GM12878 (cell line): ENCODE results near the gene SACS. TPM values are rescaled to one million over a fixed set of nuclear protein-coding genes. Genes with fewer than 3 reads are reported as not detected.

Source experiments
- ATAC-seq: fragments of 200-7000 bp; cut with Tn5 transposase; 3 replicates; pipeline ENCODE4 v1.9.1; 2020; ENCODE audit warnings: mild to moderate bottlenecking, moderate library complexity
- BruUV-seq: library from RNA; stranded (reverse); fragments of 400-500 nt; replicated peaks from 2 replicates; lab custom pipeline; 2021; lab: Mats Ljungman, UMichigan
- CTCF ChIA-PET: fragments of 300-600 bp; sonication (Branson Sonifier 250); formaldehyde crosslinking; extraction: SDS; loops from one replicate; lab custom pipeline; 2021; ENCODE audit warnings: inconsistent platforms; lab: Yijun Ruan, JAX
- POLR2A ChIA-PET: fragments of 350-600 bp; formaldehyde crosslinking; extraction: SDS; loops from one replicate; lab custom pipeline; 2021; ENCODE audit warnings: inconsistent platforms; lab: Charles Lee
- RAD21 ChIA-PET: fragments of 300-600 bp; sonication (Branson Sonifier 250); formaldehyde crosslinking; loops from one replicate; lab custom pipeline; 2023; ENCODE audit warnings: antibody characterized with exemption; ENCODE audit not compliant: unreplicated experiment; lab: Charles Lee
- SMC1A ChIA-PET: fragments of 300-600 bp; sonication (Branson Sonifier 250); formaldehyde crosslinking; loops from one replicate; lab custom pipeline; 2023; ENCODE audit not compliant: unreplicated experiment, uncharacterized antibody; lab: Charles Lee
- DNase-seq: peaks from one replicate; pipeline ENCODE4 v3.0.0-alpha.2; 2011; ENCODE audit warnings: low read depth, low spot score
- FAIRE-seq: peaks from 3 replicates; lab custom pipeline; 2011; peaks lifted over from hg19 to GRCh38; lab: Jason Lieb, UNC
- H2AFZ ChIP-seq: 2 replicates; pipeline ENCODE4 v1.6.0; 2011; ENCODE audit warnings: low read depth, low read length, control low read depth; ENCODE audit not compliant: control insufficient read depth
- H3K27ac ChIP-seq: 2 replicates; pipeline ENCODE4 v1.5.1; 2011; ENCODE audit warnings: control low read depth; ENCODE audit not compliant: control insufficient read depth, insufficient read depth
- H3K27me3 ChIP-seq, 2 experiments: replicated peaks in 1 of 2; 2 replicates each; pipeline versions ENCODE4 v1.6.0 to v1.6.1; 2011; ENCODE audit warnings: low read length in 1 of 2; ENCODE audit not compliant: control insufficient read depth in 2 of 2, insufficient read depth in 2 of 2
- H3K36me3 ChIP-seq, 2 experiments: 2 replicates each; pipeline ENCODE4 v1.5.1; 2011; ENCODE audit warnings: low read length in 1 of 2; ENCODE audit not compliant: control insufficient read depth in 2 of 2, insufficient read depth in 2 of 2
- H3K4me1 ChIP-seq: 2 replicates; pipeline ENCODE4 v1.6.1; 2011; ENCODE audit warnings: mild to moderate bottlenecking, low read length, moderate library complexity, mixed read lengths; ENCODE audit not compliant: control insufficient read depth, insufficient read depth
- H3K4me2 ChIP-seq: 2 replicates; pipeline ENCODE4 v1.6.0; 2011; ENCODE audit warnings: control low read depth; ENCODE audit not compliant: control insufficient read depth, insufficient read depth
- H3K4me3 ChIP-seq: fragments of 200-600 bp; sonication (generic); 2 replicates; pipeline ENCODE4 v1.5.1; 2016
- H3K79me2 ChIP-seq: 2 replicates; pipeline ENCODE4 v1.6.0; 2011; ENCODE audit warnings: low read length; ENCODE audit not compliant: control insufficient read depth, insufficient read depth
- H3K9ac ChIP-seq: 2 replicates; pipeline ENCODE4 v1.8.0; 2011; ENCODE audit warnings: low read length, control low read depth, mixed read lengths; ENCODE audit not compliant: control insufficient read depth, insufficient read depth
- H3K9me3 ChIP-seq: replicated peaks from 3 replicates; pipeline ENCODE4 v1.5.1; 2011; ENCODE audit warnings: mild to moderate bottlenecking, low read length; ENCODE audit not compliant: control insufficient read depth, insufficient read depth
- H4K20me1 ChIP-seq: 2 replicates; pipeline ENCODE4 v1.6.0; 2011; ENCODE audit not compliant: control insufficient read depth, insufficient read depth
- CEBPB ChIP-seq, 2 experiments: fragments of 150-350 bp in 1 of 2; IDR thresholded peaks; 2 replicates each; pipeline ENCODE4 v1.6.1; 2012 to 2014; ENCODE audit warnings: low read depth in 2 of 2, low read length in 2 of 2, borderline replicate concordance in 1 of 2, inconsistent platforms in 1 of 2
- CREB1 ChIP-seq: IDR thresholded peaks from 2 replicates; pipeline ENCODE4 v1.6.1; 2012; ENCODE audit warnings: low read depth, mild to moderate bottlenecking, inconsistent platforms
- DPF2 ChIP-seq: fragments of 450-650 bp; IDR thresholded peaks from 2 replicates; pipeline ENCODE4 v1.6.1; 2017; ENCODE audit warnings: mild to moderate bottlenecking
- GATAD2B ChIP-seq: fragments of 450-650 bp; conservative IDR thresholded peaks from 2 replicates; pipeline ENCODE4 v1.6.1; 2017; ENCODE audit warnings: low read depth, mild to moderate bottlenecking, moderate library complexity
- HDGF ChIP-seq: fragments of 450-650 bp; IDR thresholded peaks from 2 replicates; pipeline ENCODE4 v1.6.1; 2016; ENCODE audit warnings: antibody characterized with exemption
- KDM1A ChIP-seq: fragments of 200-600 bp; sonication (generic); IDR thresholded peaks from 2 replicates; pipeline ENCODE4 v1.6.1; 2016; ENCODE audit warnings: borderline replicate concordance
- MTA3 ChIP-seq: IDR thresholded peaks from 2 replicates; pipeline ENCODE4 v1.6.1; 2012; ENCODE audit warnings: low read length, inconsistent platforms, borderline replicate concordance
- MXI1 ChIP-seq: fragments of 150-350 bp; IDR thresholded peaks from 2 replicates; pipeline ENCODE4 v1.6.1; 2011; ENCODE audit warnings: low read depth, mild to moderate bottlenecking, inconsistent platforms, low read length, improper control_type of control experiment
- NFXL1 ChIP-seq: fragments of 450-650 bp; IDR thresholded peaks from 2 replicates; pipeline ENCODE4 v1.6.1; 2017; ENCODE audit warnings: antibody characterized with exemption, mild to moderate bottlenecking, borderline replicate concordance
- POLR2AphosphoS2 ChIP-seq: IDR thresholded peaks from 2 replicates; pipeline ENCODE4 v1.6.1; 2011; ENCODE audit warnings: low read depth, mild to moderate bottlenecking, low read length, improper control_type of control experiment, moderate library complexity
- RAD51 ChIP-seq: fragments of 450-650 bp; IDR thresholded peaks from 2 replicates; pipeline ENCODE4 v1.6.1; 2016; ENCODE audit warnings: moderate library complexity, mild to moderate bottlenecking, inconsistent platforms
- SIN3A ChIP-seq: IDR thresholded peaks from 2 replicates; pipeline ENCODE4 v1.6.1; 2012; ENCODE audit warnings: low read depth, low read length, improper control_type of control experiment
- SMAD5 ChIP-seq: IDR thresholded peaks from 2 replicates; pipeline ENCODE4 v1.6.1; 2016; ENCODE audit warnings: antibody characterized with exemption, low read depth
- ZNF384 ChIP-seq: IDR thresholded peaks from 2 replicates; pipeline ENCODE4 v1.6.1; 2012; ENCODE audit warnings: low read depth, mild to moderate bottlenecking, low read length, improper control_type of control experiment, borderline replicate concordance
- WGBS: methylation state at CpG from one replicate; pipeline ENCODE4 v1.1.6; 2016; ENCODE audit warnings: low lambda C conversion rate; ENCODE audit not compliant: insufficient replicate concordance, insufficient coverage; ENCODE audit errors: missing lambda C conversion rate; 5-methylcytosine and 5-hydroxymethylcytosine counted together
- in situ Hi-C: fragments of 300-500 bp; cut with MboI; formaldehyde crosslinking; loops from 9 replicates; pipeline ENCODE4 v1.14.3; 2018; ENCODE audit warnings: mixed read lengths
- intact Hi-C: fragments of 100-400 bp; cut with micrococcal nuclease; formaldehyde crosslinking; loops from one replicate; pipeline ENCODE4 v1.14.2; 2022; ENCODE audit not compliant: unreplicated experiment
- polyA plus RNA-seq, 11 experiments: library from polyadenylated mRNA; depleted of rRNA in 4 of 11; unstranded in 6 of 11; stranded (reverse) in 5 of 11; fragments of >200 nt; fragmentation: Nextera tagmentation in 4 of 11; fragmentation: Illumina TruSeq in 1 of 11; extraction: Ambion mirVana in 4 of 11; extraction: Trizol in 1 of 11; gene quantifications; 1 replicate in 1 of 11; 2 replicates in 10 of 11; pipeline versions ENCODE4 v1.2.1 to v1.2.3, GENCODE V29; 2011 to 2016; ENCODE audit warnings: inconsistent platforms in 2 of 11, missing spikeins in 2 of 11, low read depth in 1 of 11
- total RNA-seq, 4 experiments: library from RNA; depleted of rRNA in 3 of 4; stranded (reverse); fragments of >200 nt in 3 of 4; fragmentation: Illumina TruSeq in 1 of 4; extraction: Trizol in 1 of 4; gene quantifications; 2 replicates each; pipeline versions ENCODE4 v1.2.1 to v1.2.3, GENCODE V29; 2013 to 2021
- TF ChIP-seq, protein P1 (sequence below): fragments of 450-650 bp; IDR thresholded peaks from 2 replicates; pipeline ENCODE4 v1.6.1; 2017; ENCODE audit warnings: antibody characterized with exemption, mild to moderate bottlenecking, moderate library complexity
- TF ChIP-seq, protein P2 (sequence below): fragments of 150-350 bp; IDR thresholded peaks from 2 replicates; pipeline ENCODE4 v1.6.1; 2014; ENCODE audit warnings: mild to moderate bottlenecking, low read depth, low read length
- TF ChIP-seq, protein P3 (sequence below): fragments of 450-650 bp; IDR thresholded peaks from 2 replicates; pipeline ENCODE4 v1.6.1; 2017; ENCODE audit warnings: mild to moderate bottlenecking
- TF ChIP-seq, protein P4 (sequence below): IDR thresholded peaks from 2 replicates; pipeline ENCODE4 v1.6.1; 2012; ENCODE audit warnings: low read length, inconsistent platforms

SACS gene
- total and polyA plus RNA-seq, 10 of the 15 experiments (the other 5 are each of a cell fraction or from before 2014, with no cell fraction given): 9.9 to 74.9 (median 22.1) TPM

DNA sequence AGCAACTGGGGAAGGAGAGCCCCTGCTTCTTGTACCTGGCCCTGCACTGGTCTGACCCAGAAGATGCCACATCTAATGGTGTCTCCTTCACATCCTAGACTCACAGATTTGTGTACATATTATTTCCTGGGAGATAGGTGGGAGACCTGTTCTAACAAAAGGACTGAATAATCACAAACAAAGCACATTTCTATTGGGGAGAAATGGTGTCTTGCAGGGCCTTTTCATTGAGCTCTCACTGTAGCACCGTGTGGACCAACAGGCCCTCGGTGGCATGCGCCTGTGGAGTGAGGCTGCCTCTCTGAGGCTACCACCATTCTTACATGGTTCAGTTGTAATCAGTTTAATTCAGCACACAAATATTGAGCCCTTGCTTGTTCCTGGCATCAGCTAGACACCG, 989 bp upstream of the SACS start (continued):
- TF ChIP-seq, protein P1, sequence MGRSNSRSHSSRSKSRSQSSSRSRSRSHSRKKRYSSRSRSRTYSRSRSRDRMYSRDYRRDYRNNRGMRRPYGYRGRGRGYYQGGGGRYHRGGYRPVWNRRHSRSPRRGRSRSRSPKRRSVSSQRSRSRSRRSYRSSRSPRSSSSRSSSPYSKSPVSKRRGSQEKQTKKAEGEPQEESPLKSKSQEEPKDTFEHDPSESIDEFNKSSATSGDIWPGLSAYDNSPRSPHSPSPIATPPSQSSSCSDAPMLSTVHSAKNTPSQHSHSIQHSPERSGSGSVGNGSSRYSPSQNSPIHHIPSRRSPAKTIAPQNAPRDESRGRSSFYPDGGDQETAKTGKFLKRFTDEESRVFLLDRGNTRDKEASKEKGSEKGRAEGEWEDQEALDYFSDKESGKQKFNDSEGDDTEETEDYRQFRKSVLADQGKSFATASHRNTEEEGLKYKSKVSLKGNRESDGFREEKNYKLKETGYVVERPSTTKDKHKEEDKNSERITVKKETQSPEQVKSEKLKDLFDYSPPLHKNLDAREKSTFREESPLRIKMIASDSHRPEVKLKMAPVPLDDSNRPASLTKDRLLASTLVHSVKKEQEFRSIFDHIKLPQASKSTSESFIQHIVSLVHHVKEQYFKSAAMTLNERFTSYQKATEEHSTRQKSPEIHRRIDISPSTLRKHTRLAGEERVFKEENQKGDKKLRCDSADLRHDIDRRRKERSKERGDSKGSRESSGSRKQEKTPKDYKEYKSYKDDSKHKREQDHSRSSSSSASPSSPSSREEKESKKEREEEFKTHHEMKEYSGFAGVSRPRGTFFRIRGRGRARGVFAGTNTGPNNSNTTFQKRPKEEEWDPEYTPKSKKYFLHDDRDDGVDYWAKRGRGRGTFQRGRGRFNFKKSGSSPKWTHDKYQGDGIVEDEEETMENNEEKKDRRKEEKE: no peak
- no peak for TF ChIP-seq HDGF
- TF ChIP-seq MTA3: no peak
- TF ChIP-seq KDM1A: no peak
- TF ChIP-seq CREB1: no peak
- TF ChIP-seq ZNF384: no peak

DNA sequence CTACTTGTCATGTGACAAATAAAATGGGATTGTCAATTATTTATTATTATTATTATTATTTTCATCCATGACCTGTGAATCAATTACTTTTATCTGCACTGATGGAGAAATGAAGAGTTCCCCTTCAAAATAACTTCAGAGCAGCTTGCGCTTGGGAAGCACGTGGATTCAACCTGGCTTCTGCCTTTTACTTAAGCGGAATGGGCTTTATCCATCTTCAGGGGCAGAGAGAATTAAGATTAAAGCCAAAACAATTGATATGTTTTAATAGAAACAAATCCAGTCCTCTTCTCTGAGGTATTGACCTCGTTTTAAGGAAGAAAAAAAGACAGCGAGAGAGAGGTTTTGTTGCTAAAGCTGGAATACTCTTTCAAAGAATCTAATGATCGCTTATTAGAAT, 876 bp downstream of the SACS start:
- Histone ChIP-seq H3K9ac (no peak overlapping the region), H3K79me2 (no peaks in the 10 kb centered on the region), H3K36me3 (no peaks in the 10 kb centered on the region), H2AFZ (no peak overlapping the region), H3K27ac (no peak overlapping the region), H3K9me3 (no peaks in the 10 kb centered on the region), H4K20me1 (no peaks in the 10 kb centered on the region), H3K27me3 (no peaks in the 10 kb centered on the region; a peak in 3 of 4 replicates), H3K4me1 (no peaks in the 10 kb centered on the region), H3K4me3 (no peak overlapping the region), H3K4me2 (no peak overlapping the region)
- intact Hi-C loops (no loop called here), in situ Hi-C loops (no loop called here)
- ATAC-seq (no peak), DNase-seq (no peak), FAIRE-seq (no peak)
- 60% methylated on average over 6 of the region's 6 CpGs for WGBS
- ChIA-PET POLR2A (no interaction called here), SMC1A (interaction anchor here (1.0 kb wide), 1 partner anchor 8 kb away, joined by 3 read pairs; no protein-coding TSS in a partner anchor), CTCF (no interaction called here), RAD21 (no interaction called here)
- BruUV-seq: no TSS peak
- TF ChIP-seq, protein P2, sequence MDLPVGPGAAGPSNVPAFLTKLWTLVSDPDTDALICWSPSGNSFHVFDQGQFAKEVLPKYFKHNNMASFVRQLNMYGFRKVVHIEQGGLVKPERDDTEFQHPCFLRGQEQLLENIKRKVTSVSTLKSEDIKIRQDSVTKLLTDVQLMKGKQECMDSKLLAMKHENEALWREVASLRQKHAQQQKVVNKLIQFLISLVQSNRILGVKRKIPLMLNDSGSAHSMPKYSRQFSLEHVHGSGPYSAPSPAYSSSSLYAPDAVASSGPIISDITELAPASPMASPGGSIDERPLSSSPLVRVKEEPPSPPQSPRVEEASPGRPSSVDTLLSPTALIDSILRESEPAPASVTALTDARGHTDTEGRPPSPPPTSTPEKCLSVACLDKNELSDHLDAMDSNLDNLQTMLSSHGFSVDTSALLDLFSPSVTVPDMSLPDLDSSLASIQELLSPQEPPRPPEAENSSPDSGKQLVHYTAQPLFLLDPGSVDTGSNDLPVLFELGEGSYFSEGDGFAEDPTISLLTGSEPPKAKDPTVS: no peak
- no peak for TF ChIP-seq POLR2AphosphoS2
- TF ChIP-seq DPF2: no peak
- TF ChIP-seq NFXL1: no peak
- TF ChIP-seq SIN3A: no peak
- no peak for TF ChIP-seq RAD51
- TF ChIP-seq GATAD2B: no peak
- TF ChIP-seq SMAD5: no peak
- TF ChIP-seq, protein P3, sequence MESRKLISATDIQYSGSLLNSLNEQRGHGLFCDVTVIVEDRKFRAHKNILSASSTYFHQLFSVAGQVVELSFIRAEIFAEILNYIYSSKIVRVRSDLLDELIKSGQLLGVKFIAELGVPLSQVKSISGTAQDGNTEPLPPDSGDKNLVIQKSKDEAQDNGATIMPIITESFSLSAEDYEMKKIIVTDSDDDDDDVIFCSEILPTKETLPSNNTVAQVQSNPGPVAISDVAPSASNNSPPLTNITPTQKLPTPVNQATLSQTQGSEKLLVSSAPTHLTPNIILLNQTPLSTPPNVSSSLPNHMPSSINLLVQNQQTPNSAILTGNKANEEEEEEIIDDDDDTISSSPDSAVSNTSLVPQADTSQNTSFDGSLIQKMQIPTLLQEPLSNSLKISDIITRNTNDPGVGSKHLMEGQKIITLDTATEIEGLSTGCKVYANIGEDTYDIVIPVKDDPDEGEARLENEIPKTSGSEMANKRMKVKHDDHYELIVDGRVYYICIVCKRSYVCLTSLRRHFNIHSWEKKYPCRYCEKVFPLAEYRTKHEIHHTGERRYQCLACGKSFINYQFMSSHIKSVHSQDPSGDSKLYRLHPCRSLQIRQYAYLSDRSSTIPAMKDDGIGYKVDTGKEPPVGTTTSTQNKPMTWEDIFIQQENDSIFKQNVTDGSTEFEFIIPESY: no peak
- no peak for TF ChIP-seq CEBPB (IDR thresholded peaks at IDR 0.05; ENCODE audit: borderline replicate concordance in 1 of 2, low read depth in 2 of 2, low read length in 2 of 2)
- TF ChIP-seq MXI1: no peak
- TF ChIP-seq, protein P4, sequence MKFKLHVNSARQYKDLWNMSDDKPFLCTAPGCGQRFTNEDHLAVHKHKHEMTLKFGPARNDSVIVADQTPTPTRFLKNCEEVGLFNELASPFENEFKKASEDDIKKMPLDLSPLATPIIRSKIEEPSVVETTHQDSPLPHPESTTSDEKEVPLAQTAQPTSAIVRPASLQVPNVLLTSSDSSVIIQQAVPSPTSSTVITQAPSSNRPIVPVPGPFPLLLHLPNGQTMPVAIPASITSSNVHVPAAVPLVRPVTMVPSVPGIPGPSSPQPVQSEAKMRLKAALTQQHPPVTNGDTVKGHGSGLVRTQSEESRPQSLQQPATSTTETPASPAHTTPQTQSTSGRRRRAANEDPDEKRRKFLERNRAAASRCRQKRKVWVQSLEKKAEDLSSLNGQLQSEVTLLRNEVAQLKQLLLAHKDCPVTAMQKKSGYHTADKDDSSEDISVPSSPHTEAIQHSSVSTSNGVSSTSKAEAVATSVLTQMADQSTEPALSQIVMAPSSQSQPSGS: no peak
